ENCODE data around the gene SLC25A42.
"Not testable (repeated sequence)": the region's sequence is repeated elsewhere in the genome, so short reads cannot be mapped to it uniquely, and the experiment has no call there.

The SLC25A42 gene

DNA sequence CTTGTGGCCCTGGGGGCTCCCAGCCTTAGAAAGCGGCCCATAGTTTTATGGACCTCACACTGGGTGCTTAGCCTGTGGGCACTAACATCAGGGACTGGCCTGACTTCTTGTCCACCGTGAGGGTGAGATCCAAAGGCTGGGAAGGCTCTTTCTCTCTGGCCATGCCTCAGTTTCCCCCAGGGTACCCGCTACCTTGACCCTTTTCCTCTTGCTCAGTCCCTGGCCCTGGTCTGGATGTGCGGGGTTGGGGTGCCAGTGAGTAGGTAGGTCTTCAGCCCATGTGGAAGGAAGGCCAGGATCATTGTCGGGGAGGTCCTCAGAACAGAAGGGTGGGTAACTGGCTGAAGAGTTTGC, 76.1 kb downstream of the SLC25A42 start:
- no peak for DNase-seq

- no peak for DNase-seq
Measured at GRCh38 chr19:19140476-19140875, 76.7 kb downstream of the SLC25A42 start.

DNA sequence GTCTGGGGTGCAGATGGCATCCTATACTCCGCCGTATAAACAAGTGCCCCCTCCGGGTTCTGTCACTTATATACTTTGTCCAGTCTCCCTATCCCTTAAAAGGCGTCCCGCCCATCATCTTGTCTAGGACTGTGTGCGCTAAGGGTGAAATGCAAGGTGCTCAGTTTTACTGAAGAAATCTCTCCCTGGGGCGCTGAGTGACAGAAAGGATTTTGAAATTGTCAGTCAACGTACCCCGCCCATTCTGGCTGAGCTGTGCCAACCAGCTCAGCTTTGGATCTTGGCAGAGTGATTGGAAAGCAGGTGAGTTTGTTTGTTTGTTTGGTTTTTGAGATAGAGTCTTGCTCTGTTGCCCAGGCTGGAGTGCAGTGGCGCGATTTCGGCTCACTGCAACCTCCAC, 78.6 kb downstream of the SLC25A42 start:
- DNase-seq: no peak

DNA sequence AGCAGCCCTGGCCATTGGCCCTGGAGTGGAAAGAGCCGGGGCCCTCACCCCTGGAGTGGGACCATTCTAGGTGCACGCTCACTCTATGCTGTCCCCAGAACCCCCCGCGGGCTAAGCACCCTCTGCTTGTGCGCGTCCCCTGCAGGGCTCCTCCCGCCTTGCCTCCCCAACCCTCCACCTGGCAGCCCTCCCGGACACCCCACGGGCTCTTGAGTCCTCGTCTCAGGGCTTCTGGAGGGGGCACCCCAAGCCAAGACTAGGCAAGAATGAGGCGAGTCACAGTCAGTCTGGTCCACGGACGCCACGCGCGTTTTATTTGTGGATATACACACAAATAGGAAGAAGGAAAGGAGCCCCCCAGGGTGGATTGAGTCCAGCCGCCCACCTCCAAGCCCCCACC, 81.5 kb downstream of the SLC25A42 start:
- no peak for DNase-seq

- peak; percentile 77 for DNase-seq
Measured at GRCh38 chr19:19145684-19146608, 82.2 kb downstream of the SLC25A42 start.

DNA sequence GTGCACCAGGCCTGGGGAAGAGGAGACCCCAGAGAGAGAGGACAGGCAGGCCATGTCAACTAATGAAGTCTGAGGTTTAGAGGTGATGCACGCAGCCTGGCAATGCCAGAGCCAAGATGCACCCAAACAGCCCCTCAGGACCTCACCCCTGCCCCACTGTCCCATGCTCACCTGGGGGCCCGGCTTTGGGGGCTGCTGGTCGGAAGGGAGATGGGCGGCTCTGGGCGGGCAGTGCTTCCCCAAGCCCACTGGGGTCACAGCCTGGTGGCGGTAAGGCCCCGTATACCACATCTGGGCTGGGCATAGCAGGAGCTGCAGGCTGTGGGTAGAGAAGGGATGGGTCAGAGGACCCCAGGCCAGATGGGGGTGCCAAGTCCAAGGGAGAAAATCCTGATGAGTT, 83.1 kb downstream of the SLC25A42 start:
- DNase-seq: no peak

- DNase-seq: no peak
Measured at GRCh38 chr19:19147344-19147743, 83.5 kb downstream of the SLC25A42 start.

GRCh38 chr19:19148504-19148903, 84.7 kb downstream of the SLC25A42 start:
- not testable (repeated sequence) for DNase-seq

DNA sequence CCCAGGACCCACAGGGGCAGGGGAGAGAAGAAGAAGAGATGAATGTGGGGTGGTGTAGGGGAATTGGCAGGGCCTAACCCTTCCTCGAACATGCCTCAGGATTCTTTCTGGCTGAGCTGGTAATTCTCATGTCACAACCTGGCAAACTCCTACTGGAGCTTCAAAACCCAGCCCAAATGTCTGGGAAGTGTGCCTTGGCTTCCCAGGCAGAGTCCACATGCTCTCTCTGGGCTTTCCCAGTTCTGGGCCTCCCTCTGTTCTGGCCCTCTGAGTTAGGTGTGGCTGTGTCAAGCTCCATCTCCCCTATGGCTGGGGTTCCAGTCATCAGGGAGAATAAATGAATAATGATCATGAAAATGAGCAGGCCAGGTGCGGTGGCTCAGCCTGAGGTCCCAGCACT, 85.6 kb downstream of the SLC25A42 start:
- no peak for DNase-seq

DNA sequence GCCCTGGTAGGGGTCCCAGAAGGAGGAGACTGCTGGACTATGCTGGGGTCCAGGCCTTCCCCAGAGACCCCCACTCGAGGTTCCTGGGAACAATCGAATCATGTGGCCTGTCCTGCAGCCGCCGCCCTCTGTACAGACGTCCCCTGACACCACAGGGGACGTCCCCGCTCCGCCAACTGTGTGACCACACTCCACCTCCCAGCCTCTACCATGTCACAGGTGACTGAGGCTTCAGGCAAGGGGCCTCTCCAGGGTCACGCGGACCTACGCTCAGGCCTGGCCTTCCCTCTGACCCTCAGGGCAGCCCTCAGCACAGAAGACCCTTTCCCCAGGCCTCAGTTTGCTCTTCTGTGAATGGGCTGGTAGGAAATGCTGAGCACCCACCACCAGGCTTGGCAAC, 87.6 kb downstream of the SLC25A42 start:
- no peak for DNase-seq

DNA sequence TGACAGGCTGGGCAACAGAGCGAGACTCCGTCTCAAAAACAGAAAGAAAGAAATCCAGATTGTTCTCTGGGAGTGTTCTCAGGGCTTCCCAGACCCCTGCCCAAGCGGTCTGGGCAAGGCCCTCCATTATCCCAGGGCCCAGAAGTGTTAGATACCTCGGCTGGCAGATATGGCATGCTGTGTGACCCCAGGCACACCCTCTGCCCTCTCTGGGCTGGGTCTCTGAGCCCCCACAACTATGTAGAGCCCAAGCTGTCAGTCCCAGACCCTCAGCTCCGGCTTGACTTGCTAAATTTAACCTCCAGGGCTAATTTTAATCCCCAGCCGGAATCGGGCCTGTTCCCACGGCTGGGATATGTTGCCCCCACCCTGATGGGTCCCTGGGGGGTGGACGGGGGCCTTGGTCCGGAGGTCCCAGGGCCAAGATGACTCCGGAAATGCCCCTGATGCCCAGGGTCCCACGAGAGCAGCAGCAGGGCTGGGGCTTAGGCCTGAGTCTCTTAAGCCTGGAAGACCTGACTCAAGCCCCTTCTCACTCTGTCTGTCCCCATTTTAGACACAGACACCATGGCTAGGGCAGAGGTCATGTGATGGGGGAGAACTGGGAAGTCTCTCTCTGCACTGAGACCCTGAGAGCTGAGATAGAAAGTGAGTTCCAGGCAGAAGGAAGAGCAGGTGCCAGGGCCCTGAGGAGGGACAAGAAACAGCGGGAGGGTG, 89.0 kb downstream of the SLC25A42 start:
- DNase-seq: no peak

DNA sequence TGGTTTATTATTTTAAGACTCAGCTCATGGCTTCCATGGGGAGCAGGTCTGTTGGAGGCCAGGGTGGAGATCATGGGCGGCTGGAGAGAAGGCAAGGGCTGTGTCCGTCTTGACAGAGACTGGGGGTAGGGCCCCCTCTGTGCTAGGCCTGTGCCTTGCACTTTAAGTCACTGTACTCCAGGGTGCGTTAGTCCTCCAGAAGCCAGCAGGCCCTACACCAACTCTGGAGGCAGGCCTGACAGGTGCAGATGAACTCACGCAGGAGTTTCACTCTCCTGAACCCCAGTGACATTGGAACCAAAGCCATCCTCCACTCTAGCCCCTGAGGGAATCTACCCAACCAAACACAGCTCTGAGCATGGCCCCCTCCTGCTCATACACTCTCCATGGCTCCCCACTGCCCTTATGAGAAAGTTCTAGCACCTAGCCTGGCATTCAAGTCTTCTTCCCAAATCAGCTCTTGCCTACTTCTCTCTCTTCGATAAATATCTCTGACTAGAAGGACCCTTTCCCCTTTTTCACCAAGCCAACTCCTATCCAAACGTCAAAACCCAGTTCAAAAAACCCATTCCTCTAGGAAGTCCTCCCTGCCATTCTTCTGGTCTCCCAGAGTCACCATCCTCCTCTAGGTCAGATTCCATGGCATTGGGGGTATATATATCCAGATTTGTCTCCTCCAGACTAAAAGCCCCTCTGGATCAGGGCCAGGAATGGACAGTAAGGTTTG, 91.1 kb downstream of the SLC25A42 start:
- DNase-seq: no peak

- no peak for DNase-seq
Measured at GRCh38 chr19:19155495-19156219, 91.9 kb downstream of the SLC25A42 start.

GRCh38 chr19:19157808-19158207, 94.0 kb downstream of the SLC25A42 start:
- no peak for DNase-seq

GRCh38 chr19:19159534-19159933, 95.7 kb downstream of the SLC25A42 start:
- no peak for DNase-seq

- no peak for DNase-seq
Measured at GRCh38 chr19:19160461-19161035, 96.8 kb downstream of the SLC25A42 start.

DNA sequence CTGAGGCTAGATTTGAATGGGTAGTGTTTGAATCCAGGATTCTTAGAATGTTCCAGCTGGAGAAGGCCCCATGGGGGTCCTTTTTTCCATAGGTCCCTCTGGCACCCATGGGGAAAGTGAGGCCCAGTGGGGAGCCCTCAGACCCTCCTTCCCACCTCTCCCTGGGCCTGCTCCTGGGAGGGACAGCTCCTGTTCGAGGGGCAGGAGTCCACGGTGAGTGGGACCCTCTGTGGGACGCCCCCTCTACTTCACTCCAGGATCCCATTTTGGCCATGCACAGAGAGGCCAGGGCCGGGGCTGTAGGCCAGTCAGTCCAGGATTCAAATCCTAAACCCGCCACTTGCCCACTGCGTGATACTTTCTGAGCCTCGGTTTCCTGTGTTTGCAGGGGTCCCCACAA, 98.7 kb downstream of the SLC25A42 start:
- DNase-seq: no peak
